Activated CD4-positive, alpha-beta memory T cell treated with anti-CD3 and anti-CD28 coated beads, Interleukin-2, amount 10 ng/mL, durations not matched to agents 7 days and 5 days (primary cell): ENCODE data around the gene SULF2. TPM values are rescaled to one million over a fixed set of nuclear protein-coding genes. Genes with fewer than 3 reads are reported as not detected.

Source experiments
- CTCF ChIA-PET: fragments of 350-600 bp; sonication (Branson Sonifier 250); formaldehyde crosslinking; loops from one replicate; lab custom pipeline; 2021; ENCODE audit warnings: antibody characterized with exemption, inconsistent platforms; lab: Charles Lee
- POLR2A ChIA-PET: fragments of 350-600 bp; sonication (Branson Sonifier 250); formaldehyde crosslinking; loops from one replicate; lab custom pipeline; 2021; ENCODE audit warnings: antibody characterized with exemption; lab: Charles Lee
- DNase-seq: peaks from one replicate; pipeline ENCODE4 v3.0.0-alpha.2; 2020
- H3K27ac Mint-ChIP-seq: one replicate; pipeline ENCODE4 v1.8.0; 2021; ENCODE audit warnings: mild to moderate bottlenecking, mixed read lengths
- H3K27me3 Mint-ChIP-seq: one replicate; pipeline ENCODE4 v1.8.0; 2021; ENCODE audit warnings: mixed read lengths
- H3K36me3 Mint-ChIP-seq: one replicate; pipeline ENCODE4 v1.8.0; 2021; ENCODE audit warnings: low read depth, mixed read lengths
- H3K4me1 Mint-ChIP-seq: one replicate; pipeline ENCODE4 v1.8.0; 2021; ENCODE audit warnings: mixed read lengths
- H3K4me3 Mint-ChIP-seq: one replicate; pipeline ENCODE4 v1.8.0; 2021; ENCODE audit warnings: mild to moderate bottlenecking, mixed read lengths
- H3K9me3 Mint-ChIP-seq: one replicate; pipeline ENCODE4 v1.8.0; 2021; ENCODE audit warnings: mixed read lengths
- total RNA-seq, 2 experiments: library from RNA; stranded (reverse); gene quantifications; one replicate each; pipeline ENCODE4 v1.2.3, GENCODE V29; 2021

Gene SULF2
- total RNA-seq, 2 experiments from 2014 or later: 0.71 to 1.1 TPM

DNA sequence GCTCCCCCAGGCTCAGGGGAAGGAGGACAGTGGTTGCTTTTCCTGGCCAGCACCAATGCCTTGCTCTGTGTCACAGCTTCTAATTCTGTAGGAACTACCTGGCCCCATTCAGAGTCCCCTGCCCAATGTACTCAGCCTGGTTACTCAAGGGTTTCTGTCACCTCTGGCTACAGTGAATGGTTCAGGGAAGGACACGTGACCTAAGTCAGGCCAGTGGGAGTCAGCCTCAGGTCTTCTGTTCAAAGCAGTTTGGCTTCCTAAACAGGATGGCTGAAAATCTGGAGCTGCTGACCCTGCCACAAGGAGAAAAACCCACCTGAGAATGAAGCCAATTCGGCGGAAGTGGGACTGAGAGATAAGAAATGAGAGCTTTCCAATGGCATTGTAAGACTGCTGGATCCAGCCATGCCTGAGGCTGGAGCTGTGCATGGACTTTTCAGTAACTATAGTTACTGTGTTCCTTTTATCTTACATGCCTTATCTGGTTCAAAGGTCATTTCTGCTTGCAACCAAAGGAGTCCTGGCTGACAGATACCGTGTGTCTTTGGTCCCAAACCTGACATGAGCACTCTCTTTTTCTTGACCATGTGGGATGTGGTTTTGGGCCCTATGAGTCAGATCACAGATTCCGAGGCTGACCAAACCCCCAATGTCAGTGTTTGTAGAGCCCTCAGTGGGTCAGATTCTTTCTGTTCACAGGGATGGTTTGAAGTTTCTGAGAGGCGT, 104.3 kb downstream of the SULF2 start:
- Mint-ChIP-seq H3K27me3 (no peaks in the 10 kb centered on the region), H3K4me3 (no peak overlapping the region), H3K27ac (no peak overlapping the region), H3K36me3 (no peaks in the 10 kb centered on the region), H3K4me1 (no peaks in the 10 kb centered on the region), H3K9me3 (no peaks in the 10 kb centered on the region)
- POLR2A ChIA-PET: no interaction called here
- CTCF ChIA-PET: interaction anchor here (1.4 kb wide), 1 partner anchor 940 kb away, joined by 3 read pairs; no protein-coding TSS in a partner anchor
- no peak for DNase-seq

DNA sequence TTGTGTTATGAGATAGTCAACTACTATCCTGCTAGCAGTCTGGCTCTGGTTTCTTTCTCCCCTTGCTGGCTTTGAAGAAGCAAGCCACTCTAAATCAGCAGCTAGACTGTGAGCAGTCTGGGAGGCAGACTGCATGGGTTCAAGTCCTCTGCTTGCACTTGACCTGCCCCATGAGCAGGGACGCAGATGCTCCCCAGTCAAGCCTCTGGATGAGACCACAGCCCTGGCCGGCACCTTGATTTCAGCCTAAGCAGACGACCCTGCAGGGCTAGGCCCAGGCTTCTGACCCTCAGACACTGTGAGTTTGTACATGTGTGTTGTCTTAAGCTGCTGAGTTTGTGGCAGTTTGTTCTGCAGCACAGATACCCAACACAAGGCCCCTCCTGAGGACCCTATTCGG, 105.8 kb downstream of the SULF2 start:
- no peaks in the 10 kb centered on the region for H3K9me3 Mint-ChIP-seq
- H3K27me3 Mint-ChIP-seq: no peaks in the 10 kb centered on the region
- H3K4me3 Mint-ChIP-seq: no peak overlapping the region
- no peak overlapping the region for H3K27ac Mint-ChIP-seq
- ChIA-PET POLR2A (no interaction called here), CTCF (interaction anchor here (1.4 kb wide), 1 partner anchor 941 kb away, joined by 3 read pairs; no protein-coding TSS in a partner anchor)
- no peaks in the 10 kb centered on the region for H3K36me3 Mint-ChIP-seq
- no peak for DNase-seq
- no peaks in the 10 kb centered on the region for H3K4me1 Mint-ChIP-seq

DNA sequence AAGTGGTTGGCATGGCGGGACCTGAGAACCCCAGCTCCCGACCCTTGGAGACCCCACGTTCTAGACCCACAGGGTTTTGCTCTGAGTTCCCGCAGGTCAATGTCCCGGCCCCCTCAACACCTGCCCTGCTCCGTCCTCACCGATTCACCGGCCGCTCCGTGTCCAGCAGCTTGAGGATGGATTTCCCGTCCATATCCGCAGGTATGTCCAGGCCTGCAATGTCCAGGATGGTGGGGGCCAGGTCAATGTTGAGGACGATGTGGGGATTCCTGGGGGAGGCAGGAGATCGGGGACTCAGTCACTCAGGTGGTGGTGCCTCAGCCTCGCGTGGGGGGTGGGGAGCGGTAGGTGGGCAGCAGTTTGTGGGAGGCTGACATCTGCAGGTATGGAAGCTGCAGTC, 106.7 kb downstream of the SULF2 start:
- DNase-seq: no peak

DNA sequence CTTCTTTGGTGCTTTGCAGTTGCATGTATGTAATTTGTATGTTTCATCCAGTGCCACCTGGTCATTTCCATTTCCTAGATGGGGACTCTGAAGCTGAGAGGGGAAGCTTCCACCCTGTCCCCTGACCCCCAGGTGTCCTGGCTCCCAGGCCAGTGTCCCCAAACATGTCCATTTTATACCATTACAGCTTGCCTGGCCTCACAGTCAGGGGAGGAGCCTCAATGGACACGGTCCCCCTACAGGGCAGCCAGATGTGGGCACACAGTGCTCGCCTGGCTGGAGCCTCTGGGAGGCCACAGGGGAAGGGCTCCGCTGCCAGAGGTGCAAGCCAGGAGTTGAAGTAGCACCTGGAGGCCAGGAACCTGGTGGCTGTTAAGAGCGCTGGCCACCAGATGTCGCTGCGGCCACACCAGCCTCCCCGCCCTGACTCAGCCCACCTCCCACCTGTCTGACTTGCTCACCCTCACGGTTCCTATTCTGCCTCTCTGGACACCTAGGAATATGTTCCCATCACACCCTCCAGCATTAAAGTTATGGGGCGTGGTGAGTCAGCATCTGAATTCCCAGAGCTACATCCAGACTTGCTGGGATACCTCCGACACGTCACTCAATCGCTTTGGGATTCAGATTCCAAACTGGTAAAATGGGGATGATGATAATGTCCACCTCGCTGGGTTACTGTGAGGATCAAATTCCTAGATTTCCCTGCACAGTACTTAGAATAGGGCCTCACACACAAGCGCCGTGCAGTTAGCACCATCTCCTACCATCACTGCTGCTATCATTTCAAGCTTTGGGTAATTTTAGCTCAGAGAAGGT, 107.4 kb downstream of the SULF2 start:
- H3K4me1 Mint-ChIP-seq: no peaks in the 10 kb centered on the region
- H3K9me3 Mint-ChIP-seq: no peaks in the 10 kb centered on the region
- H3K27me3 Mint-ChIP-seq: no peaks in the 10 kb centered on the region
- no peaks in the 10 kb centered on the region for H3K36me3 Mint-ChIP-seq
- peak; percentile 62 for DNase-seq
- H3K27ac Mint-ChIP-seq: no peak overlapping the region
- no peak overlapping the region for H3K4me3 Mint-ChIP-seq
- ChIA-PET POLR2A (no interaction called here), CTCF (interaction anchor here (0.7 to 2.2 kb wide), 8 partner anchors 9 to 943 kb away, joined by 3 to 18 read pairs (median 4); no protein-coding TSS in a partner anchor)

More for the DNA sequence above, 106.7 kb downstream of the SULF2 start:
- H3K36me3 Mint-ChIP-seq: no peaks in the 10 kb centered on the region
- H3K27ac Mint-ChIP-seq: no peak overlapping the region
- H3K4me3 Mint-ChIP-seq: no peak overlapping the region
- no peaks in the 10 kb centered on the region for H3K27me3 Mint-ChIP-seq
- ChIA-PET CTCF (interaction anchor here (1.1 to 2.2 kb wide), 5 partner anchors 8 to 942 kb away, joined by 4 to 18 read pairs (median 5); no protein-coding TSS in a partner anchor), POLR2A (no interaction called here)
- H3K9me3 Mint-ChIP-seq: no peaks in the 10 kb centered on the region
- no peaks in the 10 kb centered on the region for H3K4me1 Mint-ChIP-seq

DNA sequence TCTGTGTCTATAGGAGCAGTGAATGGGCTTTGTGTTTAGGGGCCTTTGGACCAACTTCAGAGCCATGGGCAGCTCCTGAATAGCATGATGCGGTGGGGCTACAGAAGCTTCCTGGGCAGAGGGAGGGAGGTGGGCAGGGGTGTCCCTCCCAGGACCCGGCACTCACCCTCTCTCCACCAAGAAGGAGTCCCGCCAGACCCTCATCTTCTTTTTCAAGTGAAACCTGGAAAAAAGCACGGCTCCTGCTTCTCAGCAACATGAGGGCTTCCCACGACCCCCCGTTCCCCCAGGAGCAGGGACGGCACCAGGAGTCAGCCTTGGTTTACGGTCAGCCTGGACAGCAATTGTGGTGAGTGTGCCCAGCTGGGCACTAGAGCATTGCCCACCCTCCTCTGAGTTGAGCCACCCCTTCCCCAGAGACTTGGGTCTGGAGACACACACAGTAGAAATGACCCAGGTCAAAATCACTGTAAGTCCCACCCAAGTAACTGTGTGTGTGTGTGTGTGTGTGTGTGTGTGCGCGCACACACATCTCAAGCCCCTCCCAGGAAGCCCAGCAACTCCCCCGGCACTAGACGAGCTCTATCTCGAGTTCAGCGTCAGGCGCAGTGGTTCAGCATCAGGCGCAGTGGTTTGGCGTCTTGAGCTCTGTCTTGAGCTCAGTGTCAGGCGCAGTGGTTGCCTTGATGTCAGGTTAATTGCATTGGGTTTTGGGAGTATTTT, 108.2 kb downstream of the SULF2 start:
- Mint-ChIP-seq H3K27me3 (no peaks in the 10 kb centered on the region), H3K4me1 (no peaks in the 10 kb centered on the region), H3K9me3 (no peaks in the 10 kb centered on the region), H3K4me3 (no peak overlapping the region), H3K36me3 (no peaks in the 10 kb centered on the region), H3K27ac (no peak overlapping the region)
- no peak for DNase-seq
- ChIA-PET CTCF (interaction anchor here (0.7 to 2.2 kb wide), 6 partner anchors 9 to 944 kb away, joined by 3 to 18 read pairs (median 4); no protein-coding TSS in a partner anchor), POLR2A (no interaction called here)

DNA sequence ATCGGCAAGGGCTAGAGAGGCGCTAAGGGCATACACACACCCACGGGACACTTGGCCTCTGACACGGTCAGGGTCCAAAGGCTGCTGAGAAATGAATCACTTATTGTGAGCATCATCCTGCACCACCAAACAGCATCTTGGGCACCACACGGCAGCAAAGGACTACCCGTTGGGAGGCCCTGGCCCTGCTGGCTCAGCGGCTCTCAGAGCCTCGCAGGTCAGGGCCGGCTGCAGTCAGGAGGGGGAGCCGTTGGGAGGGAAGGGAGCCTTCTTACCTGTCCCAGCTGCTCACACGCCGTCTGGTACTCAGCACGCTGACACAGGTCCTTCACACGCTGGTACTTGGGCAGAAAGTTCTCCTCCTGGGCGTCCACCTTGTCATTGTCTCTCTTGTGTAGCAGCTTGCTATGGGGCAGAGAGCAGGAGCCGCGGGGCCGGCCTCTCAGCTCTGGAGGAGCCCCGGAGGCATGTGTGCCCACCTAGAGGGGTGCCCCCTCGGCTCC, 109.0 kb downstream of the SULF2 start:
- H3K4me1 Mint-ChIP-seq: no peaks in the 10 kb centered on the region
- CTCF ChIA-PET: no interaction called here
- H3K27ac Mint-ChIP-seq: no peak overlapping the region
- DNase-seq: no peak
- POLR2A ChIA-PET: no interaction called here
- H3K27me3 Mint-ChIP-seq: no peaks in the 10 kb centered on the region
- H3K9me3 Mint-ChIP-seq: no peaks in the 10 kb centered on the region
- H3K4me3 Mint-ChIP-seq: no peak overlapping the region
- no peaks in the 10 kb centered on the region for H3K36me3 Mint-ChIP-seq

DNA sequence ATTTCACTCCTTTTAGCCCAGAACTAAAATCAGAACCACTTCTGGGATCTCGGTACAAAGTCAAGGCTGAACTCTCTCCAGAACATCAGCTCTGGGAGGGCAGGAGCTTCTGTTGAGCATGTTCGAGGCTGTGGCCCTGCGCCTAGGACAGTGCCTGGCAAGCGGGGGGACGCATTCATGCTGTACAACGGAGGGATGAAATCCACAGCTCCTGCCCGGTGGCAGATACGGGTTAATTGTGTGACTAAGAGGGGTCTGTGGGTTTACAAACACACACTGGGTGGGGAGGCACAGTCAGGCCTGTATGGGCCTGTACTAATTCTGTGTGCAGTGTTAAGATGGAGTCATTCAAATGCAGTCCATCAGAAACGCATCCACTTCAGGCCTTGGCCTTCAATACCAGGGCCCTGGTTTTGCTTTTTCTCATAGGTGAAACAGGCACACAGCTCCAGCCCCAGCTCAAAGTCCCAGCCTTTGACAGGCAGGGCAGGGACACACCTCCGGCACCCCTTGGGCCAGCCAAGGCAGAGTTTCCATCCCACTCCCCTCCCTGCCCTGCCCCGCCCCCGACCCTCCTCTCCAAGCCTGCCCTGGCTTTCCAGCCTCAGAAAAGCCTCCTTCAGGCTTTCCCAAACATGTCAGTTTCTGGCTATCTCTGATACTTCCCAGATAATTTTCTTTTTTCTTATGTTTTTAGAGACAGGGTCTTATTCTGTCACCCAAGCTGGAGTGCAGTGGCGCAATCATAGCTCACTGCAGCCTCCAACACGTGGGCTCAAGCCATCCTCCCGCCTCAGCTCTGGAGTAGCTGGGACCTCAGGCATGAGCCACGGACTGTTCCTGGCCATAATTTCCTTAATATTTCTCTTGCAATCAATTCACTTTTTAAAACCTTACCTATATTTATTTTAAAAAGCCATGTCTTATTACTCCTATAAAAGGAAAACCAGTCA, 109.8 kb downstream of the SULF2 start:
- H3K4me3 Mint-ChIP-seq: no peak overlapping the region
- H3K36me3 Mint-ChIP-seq: no peaks in the 10 kb centered on the region
- DNase-seq: no peak
- ChIA-PET POLR2A (no interaction called here), CTCF (interaction anchor here (0.6 to 1.2 kb wide), 2 partner anchors 18 to 45 kb away, joined by 3 to 4 read pairs; no protein-coding TSS in a partner anchor)
- no peaks in the 10 kb centered on the region for H3K9me3 Mint-ChIP-seq
- no peaks in the 10 kb centered on the region for H3K27me3 Mint-ChIP-seq
- no peaks in the 10 kb centered on the region for H3K4me1 Mint-ChIP-seq
- no peak overlapping the region for H3K27ac Mint-ChIP-seq

DNA sequence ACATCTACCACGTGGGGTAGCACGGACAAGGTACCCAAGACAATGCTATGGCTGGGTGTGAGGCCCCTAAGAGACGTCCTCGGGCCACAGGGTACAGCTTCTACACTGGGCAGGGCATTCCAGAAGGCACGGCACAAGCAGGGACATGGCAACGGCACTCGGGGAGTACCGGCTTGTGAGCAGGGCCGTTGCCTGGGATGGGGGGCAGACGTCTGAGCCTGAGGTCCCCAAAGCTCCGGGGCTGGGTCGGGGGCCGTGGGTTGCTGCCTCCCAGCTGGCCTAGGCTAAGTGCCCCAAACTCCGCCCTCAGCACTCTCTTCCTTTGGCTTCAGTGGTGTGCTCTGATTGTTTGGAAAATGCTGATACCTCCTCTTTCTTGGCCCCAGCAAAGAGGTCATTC, 110.6 kb downstream of the SULF2 start:
- H3K4me3 Mint-ChIP-seq: no peak overlapping the region
- CTCF ChIA-PET: interaction anchor here (0.6 to 1.2 kb wide), 2 partner anchors 19 to 45 kb away, joined by 3 to 4 read pairs; no protein-coding TSS in a partner anchor
- H3K9me3 Mint-ChIP-seq: no peaks in the 10 kb centered on the region
- no peaks in the 10 kb centered on the region for H3K27me3 Mint-ChIP-seq
- H3K4me1 Mint-ChIP-seq: no peaks in the 10 kb centered on the region
- DNase-seq: no peak
- no peak overlapping the region for H3K27ac Mint-ChIP-seq
- POLR2A ChIA-PET: no interaction called here
- H3K36me3 Mint-ChIP-seq: no peaks in the 10 kb centered on the region

DNA sequence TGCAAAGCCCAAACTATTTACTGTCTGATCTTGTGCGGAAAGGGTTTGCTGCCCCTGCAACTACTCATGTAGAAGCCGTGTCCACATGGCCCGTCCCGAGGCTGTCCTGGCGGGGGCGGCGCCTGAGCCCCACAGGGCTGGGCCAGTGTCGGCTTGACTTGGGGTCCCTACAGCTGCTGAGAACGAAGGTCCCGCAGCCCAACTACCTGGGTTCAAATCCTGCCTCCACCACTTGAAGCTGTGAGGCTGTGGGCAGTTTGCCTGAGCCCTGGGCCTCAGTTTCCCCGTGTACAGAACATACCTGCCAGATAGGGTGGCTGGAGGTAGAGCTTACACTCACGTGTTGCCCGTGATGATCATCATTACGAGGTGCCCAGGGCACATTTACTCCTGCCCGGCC, 111.1 kb downstream of the SULF2 start:
- POLR2A ChIA-PET: no interaction called here
- Mint-ChIP-seq H3K36me3 (no peaks in the 10 kb centered on the region), H3K27me3 (no peaks in the 10 kb centered on the region), H3K4me1 (no peaks in the 10 kb centered on the region), H3K9me3 (no peaks in the 10 kb centered on the region), H3K27ac (no peak overlapping the region), H3K4me3 (no peak overlapping the region)
- no peak for DNase-seq
- CTCF ChIA-PET: interaction anchor here (1.2 kb wide), 1 partner anchor 19 kb away, joined by 3 read pairs; no protein-coding TSS in a partner anchor

DNA sequence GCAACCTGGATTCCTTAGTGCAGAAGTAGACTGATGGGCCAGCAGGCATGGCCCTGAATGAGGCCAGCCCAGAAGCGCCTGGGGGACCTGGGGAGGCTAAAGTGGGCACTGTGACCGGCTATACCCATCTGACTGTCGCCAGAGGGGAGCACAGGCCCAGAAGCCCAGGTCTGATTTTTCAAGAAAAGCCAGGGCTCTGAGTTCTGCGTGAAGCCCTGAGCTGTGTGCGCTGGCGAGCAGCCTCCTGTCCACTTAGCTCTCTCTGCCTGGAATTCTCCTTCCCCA, 111.7 kb downstream of the SULF2 start:
- Mint-ChIP-seq H3K27me3 (no peaks in the 10 kb centered on the region), H3K4me3 (no peak overlapping the region), H3K27ac (no peak overlapping the region), H3K36me3 (no peaks in the 10 kb centered on the region), H3K9me3 (no peaks in the 10 kb centered on the region), H3K4me1 (no peaks in the 10 kb centered on the region)
- ChIA-PET POLR2A (no interaction called here), CTCF (no interaction called here)
- DNase-seq: no peak

DNA sequence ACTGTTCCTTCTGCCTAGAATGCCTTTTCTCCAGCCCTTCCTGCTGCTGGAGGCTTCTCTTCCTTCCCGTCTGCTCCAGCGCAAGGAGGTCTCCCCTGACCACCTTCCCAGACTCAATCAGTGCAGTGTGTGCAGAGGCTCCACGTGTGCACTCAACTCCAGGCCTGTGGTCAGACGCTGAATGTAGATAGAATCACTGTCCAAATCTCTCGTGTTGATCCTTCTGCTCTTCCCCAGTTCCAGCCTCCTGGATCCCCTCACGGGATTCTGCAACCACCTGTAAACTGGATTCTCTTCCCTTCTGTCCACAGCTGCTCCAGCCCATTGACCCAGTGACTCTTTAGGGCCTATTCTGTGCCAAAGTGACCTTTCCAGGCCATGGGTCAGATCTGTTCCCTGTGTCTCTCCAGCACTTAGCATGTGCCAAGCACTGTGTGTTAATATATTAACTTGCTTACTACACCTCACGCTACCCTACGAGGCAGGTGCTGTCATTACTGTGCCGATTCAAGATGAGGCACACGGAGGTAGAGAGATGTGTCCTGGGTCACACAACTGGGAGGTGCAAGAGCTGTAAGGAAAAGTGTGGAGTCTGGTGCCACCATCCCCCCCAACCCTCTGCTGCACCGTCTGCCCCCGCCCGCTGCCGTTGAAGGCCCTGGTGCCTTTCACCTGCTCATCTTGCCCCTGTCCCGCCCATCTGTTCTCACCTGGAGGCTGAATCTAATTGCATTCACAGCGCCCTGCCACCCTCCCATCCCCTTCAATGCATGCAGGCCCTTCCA, 112.2 kb downstream of the SULF2 start:
- ChIA-PET POLR2A (no interaction called here), CTCF (no interaction called here)
- no peak overlapping the region for H3K4me3 Mint-ChIP-seq

More for the DNA sequence above, 112.2 kb downstream of the SULF2 start:
- no peaks in the 10 kb centered on the region for H3K27me3 Mint-ChIP-seq
- no peaks in the 10 kb centered on the region for H3K9me3 Mint-ChIP-seq
- no peak for DNase-seq
- H3K36me3 Mint-ChIP-seq: no peaks in the 10 kb centered on the region
- H3K27ac Mint-ChIP-seq: no peak overlapping the region
- H3K4me1 Mint-ChIP-seq: no peaks in the 10 kb centered on the region
